Dermis blood vessel endothelial cell (primary cell): Measurements from ENCODE around the gene KCTD15. TPM values are rescaled to one million over a fixed set of nuclear protein-coding genes. Genes with fewer than 3 reads are reported as not detected.
"Not testable (repeated sequence)": the region's sequence is repeated elsewhere in the genome, so short reads cannot be mapped to it uniquely, and the experiment has no call there.

Source experiments
- DNase-seq: peaks from one replicate; pipeline ENCODE4 v3.0.0; 2010
- total RNA-seq: library from RNA; depleted of rRNA; stranded (reverse); fragments of >200 nt; gene quantifications from 2 replicates; pipeline ENCODE4 v1.2.3, GENCODE V29; 2014

KCTD15 gene
- total RNA-seq, 1 donor from 2014 or later, result 61.8 TPM

GRCh38 chr19:33814181-33815165 lies 17.8 kb downstream of the KCTD15 start:
- DNase-seq, result no peak

- DNase-seq, result no peak
Measured at GRCh38 chr19:33815380-33816340, 19.0 kb downstream of the KCTD15 start.

- DNase-seq, result no peak
Measured at GRCh38 chr19:33818411-33818810, 21.7 kb downstream of the KCTD15 start.

GRCh38 chr19:33819078-33819477 lies 22.4 kb downstream of the KCTD15 start:
- not testable (repeated sequence) for DNase-seq

- DNase-seq, result no peak
Measured at GRCh38 chr19:33819506-33819879, 22.8 kb downstream of the KCTD15 start.

DNA sequence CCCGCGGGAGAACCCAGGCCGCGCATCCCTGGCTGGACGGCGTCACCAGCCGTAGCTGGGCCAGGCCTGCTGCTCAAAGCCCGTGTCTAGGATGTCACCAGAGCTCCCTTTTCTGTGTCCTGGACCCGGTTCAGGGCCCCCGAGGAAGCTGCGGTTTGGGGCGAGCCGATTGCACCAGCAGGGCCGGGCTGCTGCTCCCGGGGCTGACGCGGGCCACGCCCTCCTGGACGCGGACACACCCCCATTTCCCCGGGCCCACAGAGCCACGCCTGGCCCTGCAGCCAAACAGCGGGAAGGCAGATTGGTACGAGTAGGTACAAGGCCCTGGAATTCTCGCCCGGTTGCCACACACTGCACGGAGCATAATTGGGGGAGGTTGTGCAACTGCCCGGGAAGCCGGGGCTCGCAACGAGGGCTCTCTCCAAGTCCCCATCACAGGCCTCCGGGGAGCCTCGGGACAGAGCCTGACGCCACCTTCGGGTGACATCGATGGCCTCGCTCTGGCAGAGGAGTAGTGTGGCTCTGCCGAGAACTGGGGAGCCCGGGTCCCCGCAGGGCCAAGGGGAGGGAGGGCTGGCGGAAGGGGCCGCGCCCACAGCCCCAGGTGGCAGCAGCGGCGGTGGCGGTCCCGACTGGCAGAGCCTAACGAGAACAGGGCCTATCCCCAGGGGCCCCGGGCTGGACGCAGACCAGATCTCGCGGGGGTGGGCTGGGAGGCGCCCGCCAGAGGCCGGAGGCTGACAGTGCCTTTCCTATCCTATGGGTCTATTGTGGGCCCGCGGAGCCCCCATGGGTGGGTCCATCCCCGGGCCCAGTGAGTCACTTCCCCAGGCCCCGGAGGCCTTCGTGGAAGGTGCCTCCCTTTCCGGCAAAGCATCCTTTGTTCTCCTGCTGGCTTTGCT lies 23.5 kb downstream of the KCTD15 start:
- peak; percentile 64 for DNase-seq

DNA sequence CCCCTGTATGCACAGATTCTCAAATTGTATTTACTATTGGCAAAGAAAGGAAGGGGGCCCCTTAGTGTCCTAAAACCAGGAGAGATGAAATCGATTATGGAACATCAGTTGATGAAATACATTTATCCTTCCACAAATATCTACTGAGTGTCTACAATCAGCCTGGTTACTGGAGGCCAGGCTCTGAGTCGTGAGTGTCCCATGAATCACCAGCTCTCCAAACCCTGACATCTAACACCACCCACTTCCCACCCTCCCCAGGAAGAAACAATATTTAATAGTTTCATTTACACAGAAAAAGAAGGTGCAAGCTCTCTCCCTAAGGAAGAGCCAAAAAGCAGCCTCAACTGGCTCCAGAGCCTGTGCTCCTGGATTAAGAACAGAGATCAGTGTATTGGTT lies 25.2 kb downstream of the KCTD15 start:
- no peak for DNase-seq

GRCh38 chr19:33823341-33823740 lies 26.7 kb downstream of the KCTD15 start:
- no peak for DNase-seq

DNA sequence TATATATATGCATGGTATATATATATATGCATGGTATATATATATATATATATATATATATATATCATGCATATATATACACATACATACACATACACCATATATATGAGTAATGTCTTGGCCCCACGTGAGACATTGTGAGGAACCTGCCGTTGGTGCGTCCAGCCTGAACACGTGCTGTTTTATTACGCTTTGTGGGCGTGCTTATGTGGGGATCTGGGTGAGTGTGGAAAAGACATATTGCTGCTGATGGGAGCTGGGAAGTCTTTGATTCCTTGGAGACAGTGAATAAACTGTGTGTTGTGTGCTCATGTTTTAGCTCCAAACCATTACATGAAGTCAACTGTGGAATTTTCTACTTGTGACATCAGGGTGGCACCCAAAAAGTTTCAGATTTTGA lies 28.9 kb downstream of the KCTD15 start:
- DNase-seq, result no peak

GRCh38 chr19:33826521-33826920 lies 29.9 kb downstream of the KCTD15 start:
- no peak for DNase-seq

DNA sequence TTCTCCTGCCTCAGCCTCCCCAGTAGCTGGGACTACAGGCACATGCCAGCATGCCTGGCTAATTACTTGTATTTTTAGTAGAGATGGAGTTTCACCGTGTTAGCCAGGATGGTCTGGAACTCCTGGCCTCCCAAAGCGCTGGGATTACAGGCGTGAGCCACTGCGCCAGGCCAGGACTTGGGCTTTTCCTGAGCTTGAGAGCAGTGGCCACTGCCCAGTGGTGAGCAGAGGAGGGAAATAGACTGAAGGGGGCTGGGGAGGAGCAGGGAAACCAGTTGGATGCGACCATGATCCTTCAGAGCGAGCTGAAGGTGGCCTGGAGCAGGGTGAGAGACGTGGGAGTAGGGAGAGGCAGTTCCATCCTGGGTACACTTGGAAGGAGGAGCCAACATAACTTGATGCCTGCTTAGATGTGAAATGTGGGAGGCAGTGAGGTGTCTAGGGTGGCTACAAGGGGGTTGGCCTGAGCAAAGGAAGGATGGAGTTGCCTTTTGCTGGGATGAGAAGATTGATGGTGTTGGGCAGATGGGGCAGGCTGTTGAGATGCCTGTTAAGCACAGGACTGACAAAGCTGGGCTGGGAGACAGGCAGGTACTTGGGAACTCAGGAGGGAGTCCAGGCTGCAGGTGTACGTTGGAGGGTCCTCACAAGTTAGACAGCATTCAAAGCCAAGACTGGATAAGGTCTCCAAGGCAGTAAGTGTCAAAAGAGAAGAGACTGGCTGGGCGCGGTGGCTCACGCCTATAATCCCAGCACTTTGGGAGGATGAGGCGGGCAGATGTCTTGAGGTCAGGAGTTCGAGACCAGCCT lies 31.8 kb downstream of the KCTD15 start:
- no peak for DNase-seq

GRCh38 chr19:33830264-33830663 lies 33.6 kb downstream of the KCTD15 start:
- no peak for DNase-seq

GRCh38 chr19:33831825-33832224 lies 35.2 kb downstream of the KCTD15 start:
- no peak for DNase-seq

- DNase-seq, result no peak
Measured at GRCh38 chr19:33832633-33833032, 36.0 kb downstream of the KCTD15 start.

- no peak for DNase-seq
Measured at GRCh38 chr19:33840382-33840781, 43.7 kb downstream of the KCTD15 start.

GRCh38 chr19:33840783-33841182 lies 44.1 kb downstream of the KCTD15 start:
- DNase-seq, result no peak

DNA sequence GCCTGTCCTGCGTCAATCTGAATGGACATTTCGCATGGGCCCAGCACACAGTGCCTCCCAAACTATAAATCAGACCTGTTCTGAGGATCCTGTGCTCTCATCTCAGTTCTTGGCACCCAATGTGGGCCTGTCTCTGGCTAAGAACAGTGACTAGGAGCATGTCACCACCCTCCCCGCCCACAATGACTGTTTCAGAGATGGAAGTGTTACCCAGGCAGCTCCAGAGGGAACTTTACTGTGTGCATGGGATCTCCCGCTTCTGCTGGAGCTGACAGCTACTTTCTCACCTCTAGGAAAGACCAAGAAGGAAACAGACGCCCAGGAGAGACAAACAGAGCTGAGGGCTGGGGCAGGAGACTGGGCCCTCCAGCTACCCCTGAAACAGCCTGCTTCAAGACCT lies 45.0 kb downstream of the KCTD15 start:
- no peak for DNase-seq

DNA sequence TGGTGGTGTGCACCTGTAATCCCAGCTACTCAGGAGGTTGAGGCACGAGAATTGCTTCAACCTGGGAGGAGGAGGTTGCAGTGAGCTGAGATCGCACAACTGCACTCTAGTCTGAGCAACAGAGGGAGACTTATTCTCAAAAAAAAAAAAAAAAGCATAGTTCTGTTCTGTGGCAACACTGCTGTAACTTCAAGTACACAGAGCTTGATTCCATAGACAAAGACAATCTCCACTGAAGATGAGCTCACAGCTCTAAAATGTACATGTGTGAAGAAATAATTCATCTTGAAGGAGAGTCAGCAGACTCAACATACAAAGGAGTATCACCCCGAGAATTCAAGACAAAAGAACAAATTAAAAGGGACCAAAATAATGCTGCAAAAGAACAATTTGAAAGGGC lies 47.8 kb downstream of the KCTD15 start:
- no peak for DNase-seq

- no peak for DNase-seq
Measured at GRCh38 chr19:33845498-33845897, 48.8 kb downstream of the KCTD15 start.

DNA sequence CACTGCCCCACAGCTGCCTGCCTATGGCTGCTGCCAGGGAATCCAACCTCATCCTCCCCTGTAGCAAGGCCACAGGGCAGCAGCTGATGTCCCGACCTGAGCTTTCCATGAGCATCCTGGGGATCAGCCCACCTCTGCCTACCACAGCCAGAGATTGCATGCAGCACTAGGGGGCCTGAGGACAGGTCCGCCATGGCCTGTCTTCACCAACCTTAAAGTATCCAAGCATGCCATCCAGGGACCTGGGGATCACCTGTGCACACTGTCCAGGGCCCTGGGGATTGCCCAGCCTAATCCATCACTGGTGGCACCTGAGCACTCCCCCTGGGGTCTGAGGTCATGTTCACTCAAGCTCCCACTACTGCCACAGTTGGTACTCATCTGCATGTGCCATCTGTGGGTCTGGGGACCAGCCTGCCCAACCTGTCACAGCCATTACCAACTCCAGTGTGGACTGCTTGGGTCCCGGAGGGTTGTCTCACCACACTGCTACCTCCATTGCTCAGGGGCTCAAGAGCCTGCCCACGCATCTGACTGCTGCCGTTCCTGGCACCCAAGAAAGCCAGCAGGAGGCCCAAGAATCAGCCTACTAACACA lies 53.0 kb downstream of the KCTD15 start:
- no peak for DNase-seq

GRCh38 chr19:33859016-33859415 lies 62.3 kb downstream of the KCTD15 start:
- DNase-seq, result no peak
